DMS79 (cell line): ENCODE results near the gene NFASC.

ENCODE experiments used
- DNase-seq: peaks from one replicate; lab custom pipeline; 2025; lab: John Stamatoyannopoulos, UW

Gene NFASC

DNA sequence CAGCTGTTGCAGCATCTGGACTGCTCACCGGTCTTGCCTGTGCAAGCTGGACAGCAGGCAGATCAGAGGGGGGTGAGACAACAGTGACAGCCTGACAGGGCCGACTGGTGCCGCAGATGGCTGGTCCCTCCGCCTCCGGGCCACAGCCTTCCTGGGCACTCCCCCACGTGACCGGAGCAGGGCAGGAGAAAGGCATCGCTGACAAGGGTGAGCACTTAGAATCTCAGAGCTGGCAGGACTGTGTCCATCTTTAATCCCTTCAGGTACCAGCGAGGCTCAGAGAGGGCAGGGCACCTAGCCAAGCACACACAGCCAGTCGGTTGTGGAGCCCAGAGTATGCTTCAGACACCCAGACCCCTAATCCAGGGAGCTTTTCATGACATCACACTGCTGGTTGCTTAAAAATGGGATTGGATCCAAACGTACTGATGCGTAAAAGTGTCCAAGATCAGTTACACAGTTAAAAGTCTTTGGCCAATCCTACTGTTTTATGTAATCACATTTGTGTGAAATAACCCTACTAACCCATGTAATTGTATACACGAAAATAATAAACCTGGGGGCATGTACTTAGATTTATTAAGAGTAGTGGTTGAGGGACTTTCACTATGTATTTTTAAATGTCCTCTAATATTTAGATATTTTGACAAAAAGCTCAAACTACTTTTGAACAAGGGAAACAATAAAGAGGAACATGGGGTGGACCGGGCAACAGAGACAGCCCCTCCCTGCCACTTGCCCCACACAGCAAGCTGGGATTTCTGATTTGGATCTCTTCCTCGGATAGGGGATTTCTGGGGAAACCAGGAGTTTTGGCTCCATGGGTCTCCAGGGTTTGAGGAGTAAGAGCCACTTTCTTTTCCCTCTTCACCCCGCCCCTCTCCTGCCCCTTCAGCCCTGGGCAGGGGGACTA, 171.6 kb downstream of the NFASC start:
- DNase-seq: no peak

DNA sequence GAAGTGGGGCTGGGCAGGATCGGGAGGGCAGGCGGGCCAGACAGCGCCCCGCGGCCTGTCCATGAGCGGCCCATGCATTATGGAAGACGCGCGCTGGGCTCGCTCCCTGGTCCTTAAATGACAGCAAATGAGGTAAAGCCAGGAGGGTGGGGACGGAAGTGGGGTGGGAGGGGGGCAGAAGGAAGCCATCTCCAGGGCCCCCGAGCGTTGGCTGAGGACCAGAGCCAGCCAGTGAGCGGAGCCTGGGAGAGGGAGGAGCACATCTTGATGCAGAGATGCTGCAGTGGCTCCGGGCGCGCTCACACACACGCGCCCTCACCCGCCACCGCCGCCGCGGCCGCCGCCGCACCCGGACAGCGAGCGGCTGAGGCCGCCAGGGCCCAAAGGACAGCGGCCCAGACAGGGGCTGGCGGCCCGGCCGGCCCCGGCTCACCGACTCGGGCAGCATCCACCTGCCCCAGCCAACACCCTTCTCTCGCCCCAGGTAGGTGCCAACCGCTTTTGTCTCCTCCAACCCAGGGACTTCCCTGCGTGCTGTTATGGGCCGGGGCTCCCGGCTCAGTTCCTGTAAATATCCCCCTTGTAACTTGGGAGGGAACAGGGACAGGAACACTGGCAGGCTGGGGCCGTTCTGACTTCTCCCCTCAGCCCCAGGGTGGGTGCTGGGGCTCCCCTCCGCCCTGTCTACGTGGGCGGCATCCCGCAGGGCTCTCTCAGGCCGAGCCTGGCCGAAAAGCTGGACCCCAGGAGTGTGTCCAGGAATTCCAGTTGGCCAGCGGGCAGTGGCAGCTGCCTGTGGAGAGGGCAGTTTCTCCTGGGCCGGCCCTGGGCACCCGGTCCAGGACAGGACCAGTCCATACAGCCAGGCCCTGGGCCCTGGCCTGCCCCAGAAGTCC, 172.5 kb downstream of the NFASC start, which contains the start of gene CNTN2:
Gene CNTN2 (plus strand): TSS at position 302 of the 896 bp plus-strand sequence. CDS start 9,974 bp downstream, outside the sequence.
- DNase-seq: peak; percentile 33

DNA sequence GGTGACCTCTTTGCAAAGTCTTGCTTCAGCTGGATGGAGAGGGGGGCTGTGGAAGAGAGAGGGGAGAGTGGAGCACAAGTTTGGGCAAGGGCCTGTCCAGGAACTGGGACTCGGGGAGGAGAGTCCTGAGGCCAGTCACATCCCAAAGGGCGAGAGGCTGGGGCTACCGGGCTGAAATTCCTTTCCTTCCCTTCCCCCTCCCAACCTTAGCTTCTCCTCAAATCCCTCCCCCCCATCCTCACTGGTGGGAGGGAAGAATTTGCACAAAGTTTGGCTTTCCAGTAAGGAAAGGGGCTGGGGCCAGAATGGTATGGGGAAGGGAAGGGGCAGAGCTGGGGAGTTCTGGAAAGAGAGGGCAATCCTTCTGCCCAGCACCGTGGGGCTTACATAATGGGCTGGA, 173.2 kb downstream of the NFASC start:
- DNase-seq: no peak

DNA sequence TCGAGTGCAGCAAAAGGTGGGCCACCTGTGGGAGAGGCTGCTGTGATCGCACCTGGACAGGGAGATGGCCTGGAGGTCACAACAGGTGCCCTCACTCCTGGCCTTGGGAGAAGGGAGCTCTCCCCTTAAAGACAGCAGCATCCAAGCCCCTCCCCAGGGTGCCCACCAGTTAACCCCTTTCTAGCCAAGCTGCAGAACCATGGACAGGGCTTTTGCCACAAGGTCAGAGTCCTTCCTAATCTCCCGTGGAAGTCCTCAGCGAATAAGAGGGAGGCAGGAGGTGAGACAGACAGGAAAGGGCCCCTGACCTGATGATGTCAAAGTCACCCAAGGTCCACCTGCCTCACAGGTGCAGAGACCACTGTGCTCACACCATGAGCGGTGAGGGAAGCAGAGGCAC, 174.1 kb downstream of the NFASC start:
- DNase-seq: no peak

DNA sequence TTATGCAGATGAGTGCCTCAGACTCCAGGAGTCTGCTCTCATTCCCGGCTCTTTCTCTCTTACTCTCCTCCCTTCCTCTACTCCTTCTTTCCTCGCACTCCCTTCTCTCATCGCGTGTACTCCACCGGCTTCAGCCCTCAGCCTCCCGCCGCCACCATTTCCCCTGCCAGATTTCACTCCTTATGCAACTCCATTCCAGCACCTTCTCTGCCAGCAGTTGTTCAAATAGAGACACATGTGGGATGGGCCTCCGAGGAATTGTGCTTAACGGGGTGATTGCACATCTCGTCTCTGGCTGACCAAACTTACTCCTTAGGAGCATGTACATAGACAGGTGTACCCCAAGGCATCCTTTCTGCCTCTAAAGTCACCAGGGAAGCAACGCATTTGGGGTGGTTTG, 174.5 kb downstream of the NFASC start:
- DNase-seq: no peak

DNA sequence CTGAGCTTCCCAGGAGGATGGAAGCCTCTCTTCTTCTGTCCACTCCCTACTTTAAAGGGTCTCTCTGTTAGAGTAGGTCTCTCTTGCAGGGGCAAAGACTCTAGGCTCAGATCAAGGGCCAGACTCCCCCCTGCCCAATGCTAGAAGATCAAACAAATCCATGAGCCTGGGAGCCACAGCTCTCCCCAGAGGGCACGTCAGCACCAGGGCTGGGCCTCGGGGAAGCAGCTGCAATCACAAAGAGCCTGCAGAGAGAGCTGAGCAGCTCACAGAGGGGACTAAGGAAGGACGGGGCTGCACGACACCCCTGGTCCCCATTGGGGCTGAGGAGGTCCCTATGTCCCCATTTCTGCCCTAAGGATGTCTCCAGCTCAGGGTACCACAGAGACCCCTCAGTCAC, 176.2 kb downstream of the NFASC start:
- DNase-seq: no peak

DNA sequence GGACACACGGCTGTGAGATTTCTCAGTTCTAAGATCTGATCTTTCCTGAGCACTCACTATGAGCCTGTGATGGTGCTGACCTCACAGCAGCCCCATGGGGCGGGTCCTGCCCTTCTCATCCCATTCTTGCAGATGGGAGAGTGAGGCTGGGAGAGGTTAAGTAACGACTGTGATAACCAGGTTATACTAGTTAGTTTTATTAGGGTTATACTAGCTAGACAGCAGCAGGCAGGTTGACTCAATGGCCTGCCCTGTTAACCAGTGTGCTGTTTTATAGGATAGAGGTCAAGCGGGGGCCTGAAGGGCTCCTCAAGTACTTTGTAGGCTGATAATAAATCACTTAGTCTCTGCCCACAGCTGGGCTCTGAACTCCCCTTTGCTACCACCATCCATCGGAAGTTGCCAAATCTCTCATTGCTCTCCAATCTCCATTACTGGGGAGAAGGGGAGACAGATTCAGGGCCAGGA, 177.1 kb downstream of the NFASC start:
- DNase-seq: no peak

DNA sequence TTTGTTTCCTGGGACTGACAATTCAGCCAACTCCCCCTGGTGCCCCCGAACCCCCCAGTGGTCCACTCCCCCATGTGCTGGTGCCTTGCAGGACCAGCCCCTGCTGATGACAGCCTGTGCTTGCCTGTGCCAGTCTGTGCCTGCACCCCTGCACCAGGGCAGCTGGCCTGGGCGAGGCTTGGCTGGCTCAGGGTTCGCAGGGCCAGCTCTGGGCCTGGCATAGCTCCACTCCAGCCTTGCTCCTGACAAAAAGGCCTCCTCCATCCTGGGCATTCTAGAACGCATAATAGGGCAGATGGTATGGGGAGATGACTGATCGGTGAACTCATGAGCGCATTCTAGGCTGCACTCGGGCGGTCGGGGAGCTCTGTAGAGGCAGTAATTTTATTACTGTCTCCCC, 177.7 kb downstream of the NFASC start:
- no peak for DNase-seq

DNA sequence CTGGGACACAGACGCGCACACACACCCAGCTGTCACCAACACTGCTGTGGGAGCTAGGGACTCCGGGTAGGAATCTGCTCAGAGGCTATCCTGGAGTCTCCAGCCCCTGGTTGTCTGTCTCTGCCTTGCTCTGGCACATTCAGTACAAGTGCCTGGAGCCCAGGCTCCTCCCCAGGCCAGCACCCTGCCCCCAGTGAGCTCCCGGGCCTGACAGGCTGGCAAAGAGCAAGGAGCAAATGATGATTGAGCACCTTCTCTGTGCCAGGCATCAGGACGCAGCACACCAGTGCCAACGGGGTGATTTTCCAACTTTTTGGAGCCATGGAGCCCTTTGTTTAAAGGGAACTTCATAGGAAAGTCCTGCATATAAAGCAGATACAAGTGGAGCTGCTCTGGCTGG, 178.8 kb downstream of the NFASC start:
- DNase-seq: no peak

DNA sequence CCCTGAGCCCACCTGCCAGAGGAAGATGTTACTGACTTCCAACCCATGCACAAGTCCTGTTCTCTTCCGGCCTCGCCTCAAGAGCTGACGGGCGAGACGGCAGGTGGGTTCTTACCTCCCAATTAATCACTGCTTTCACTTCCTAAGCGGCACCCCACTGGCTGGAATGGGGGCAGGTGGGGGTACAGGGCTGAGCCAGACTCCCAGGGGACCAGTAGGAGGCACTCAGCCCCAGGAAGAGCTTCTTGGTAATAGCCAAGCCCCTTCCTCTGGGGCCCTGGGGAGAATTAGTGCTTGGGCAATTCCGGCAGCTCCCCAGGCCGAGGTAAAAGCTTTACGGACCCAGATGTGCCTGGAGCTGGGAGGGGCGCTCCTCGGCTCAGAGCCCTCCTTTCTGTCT, 182.0 kb downstream of the NFASC start:
- no peak for DNase-seq

DNA sequence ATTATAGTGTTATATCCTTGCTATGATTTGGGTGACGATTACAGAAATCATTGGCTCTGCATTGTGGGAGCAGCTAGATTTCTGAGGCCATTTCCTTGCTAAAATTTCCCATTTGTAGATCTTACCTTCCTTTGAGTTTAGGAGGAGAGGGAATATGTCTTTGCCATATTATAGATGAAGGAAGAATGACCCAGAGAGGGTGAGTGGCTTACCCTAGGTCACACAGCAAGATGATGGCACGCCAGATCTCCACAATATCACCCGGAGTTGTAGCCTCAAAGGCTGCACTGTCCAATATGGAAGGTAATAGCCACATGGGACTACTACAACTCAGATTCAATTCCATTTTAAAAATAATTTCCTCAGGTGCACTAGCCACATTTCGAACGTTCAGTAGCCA, 182.6 kb downstream of the NFASC start:
- DNase-seq: no peak

DNA sequence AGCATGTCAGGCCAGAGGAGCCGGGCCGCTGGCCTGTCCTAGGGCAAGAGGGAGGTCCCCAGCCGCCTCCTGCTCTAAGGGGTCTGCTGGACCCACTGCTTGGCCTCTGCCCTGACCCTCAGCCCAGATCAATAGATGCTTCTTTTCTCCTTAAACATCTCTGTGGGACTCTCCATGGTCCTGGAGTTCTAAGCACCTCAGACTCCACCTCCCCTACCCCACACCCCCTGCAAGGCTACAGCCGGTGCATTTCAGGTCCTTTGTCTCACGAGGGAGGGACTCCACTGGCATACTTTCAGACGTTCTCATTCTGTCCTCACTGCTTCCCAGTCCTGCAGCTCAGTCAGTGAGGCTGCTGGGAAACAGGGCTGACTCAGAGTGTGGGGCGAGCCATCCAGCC, 183.4 kb downstream of the NFASC start:
- DNase-seq: no peak

DNA sequence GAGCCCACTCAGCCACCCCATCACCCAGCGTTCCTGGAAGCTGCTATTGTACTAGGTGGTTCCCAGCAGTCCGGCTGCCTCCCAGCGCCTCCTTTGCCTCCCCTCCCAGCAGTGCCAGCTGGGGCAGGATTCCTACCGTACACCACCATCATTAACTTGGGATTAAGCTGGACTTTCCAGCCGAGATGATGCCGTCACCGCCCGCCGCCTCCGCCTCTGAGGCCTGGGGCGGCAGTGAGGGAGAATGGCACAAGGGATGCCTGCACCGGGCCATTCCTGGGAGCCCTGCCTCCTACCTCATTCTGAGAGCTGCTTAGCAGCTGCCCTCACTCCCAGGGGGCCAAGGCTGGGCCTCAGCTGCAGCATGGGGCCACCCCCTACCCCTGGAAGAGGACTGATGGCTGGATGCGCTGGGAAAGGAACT, 185.5 kb downstream of the NFASC start:
- DNase-seq: no peak

DNA sequence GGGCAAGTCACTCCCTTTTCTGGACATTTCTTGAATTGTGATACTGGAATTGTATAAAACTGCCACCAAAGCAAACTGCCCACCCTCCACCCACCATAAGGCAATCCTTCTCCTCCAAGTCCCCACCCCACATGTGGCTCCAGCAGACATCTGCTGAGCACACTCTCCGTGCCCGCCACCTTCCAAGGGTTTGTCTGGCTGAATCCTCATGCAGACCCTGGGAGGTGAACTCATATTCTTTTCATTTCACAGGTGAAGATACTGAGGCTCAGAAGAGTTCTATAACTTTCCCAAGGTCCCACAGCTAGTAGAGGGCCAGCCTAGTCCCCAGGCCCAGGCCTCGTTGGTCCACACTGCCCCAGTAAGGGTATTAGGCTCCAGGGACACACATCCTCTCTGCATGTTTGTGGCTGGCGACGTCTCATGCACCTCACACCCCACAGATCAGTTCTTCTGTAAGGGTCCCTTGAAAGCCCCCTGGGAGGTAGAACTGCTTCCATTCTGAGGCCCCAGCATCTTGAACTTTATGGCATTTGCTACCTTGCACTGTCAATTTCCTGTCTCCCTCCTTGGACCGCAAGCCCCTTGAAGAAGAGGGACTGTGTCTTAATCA, 186.4 kb downstream of the NFASC start:
- DNase-seq: no peak

DNA sequence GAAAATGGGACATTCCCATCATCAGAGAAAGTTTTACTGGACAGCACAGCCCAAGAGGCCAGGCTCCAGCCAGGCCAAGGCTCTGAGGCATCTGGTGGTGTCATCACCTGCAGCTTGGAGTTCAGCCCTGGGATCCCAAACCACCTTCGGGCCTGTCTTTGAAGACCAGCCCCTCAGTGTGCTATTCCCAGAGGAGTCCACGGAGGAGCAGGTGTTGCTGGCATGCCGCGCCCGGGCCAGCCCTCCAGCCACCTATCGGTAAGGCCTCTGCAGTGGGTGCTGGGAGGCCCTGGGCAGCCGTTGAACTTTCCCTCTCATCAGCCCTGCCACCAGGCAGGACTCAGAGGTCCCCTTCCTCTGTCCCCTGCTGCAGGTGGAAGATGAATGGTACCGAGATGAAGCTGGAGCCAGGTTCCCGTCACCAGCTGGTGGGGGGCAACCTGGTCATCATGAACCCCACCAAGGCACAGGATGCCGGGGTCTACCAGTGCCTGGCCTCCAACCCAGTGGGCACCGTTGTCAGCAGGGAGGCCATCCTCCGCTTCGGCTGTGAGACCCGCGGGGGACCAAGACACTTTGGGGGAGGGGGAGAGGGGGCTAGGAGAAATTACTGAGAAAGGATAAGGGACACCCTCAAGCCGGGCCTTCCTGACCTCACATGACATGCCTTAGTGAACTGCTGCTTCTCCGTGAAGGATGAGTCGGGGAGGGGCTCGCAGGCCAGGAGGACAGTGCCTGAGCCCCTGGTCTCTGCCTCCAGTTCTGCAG, 187.3 kb downstream of the NFASC start:
- DNase-seq: no peak

DNA sequence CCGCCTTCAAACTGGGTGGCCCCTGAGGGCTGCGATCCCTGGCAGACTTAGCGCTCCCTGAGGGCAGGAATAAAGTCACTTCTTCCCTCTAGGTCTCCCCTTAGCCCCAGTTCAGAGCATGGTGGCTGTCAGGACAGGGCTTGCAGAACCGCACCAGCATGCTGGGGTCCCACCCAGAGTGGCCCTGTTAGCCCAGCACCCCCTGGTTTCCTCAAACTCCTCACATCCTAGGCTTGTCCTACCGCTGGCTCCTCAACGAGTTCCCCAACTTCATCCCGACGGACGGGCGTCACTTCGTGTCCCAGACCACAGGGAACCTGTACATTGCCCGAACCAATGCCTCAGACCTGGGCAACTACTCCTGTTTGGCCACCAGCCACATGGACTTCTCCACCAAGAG, 188.2 kb downstream of the NFASC start:
- DNase-seq: no peak

DNA sequence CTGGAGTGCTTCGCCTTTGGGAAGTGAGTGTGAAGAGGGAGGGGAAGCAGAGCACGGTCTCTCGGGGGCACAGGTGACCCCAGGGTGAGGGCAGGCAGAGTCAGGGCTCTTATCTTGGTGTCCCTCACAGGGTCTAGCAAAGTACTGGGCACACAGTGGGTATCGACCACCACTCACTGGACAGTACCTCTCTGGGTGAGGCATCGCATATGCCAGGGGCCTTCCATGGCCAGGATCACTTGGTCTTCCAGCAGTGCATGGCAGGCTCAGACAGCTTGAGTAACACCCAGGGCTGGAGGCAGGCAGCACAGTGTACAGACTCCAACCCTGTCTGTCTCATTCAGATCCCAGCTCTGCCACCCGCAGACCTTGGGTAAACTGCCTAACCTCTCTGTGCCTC, 189.0 kb downstream of the NFASC start:
- no peak for DNase-seq

DNA sequence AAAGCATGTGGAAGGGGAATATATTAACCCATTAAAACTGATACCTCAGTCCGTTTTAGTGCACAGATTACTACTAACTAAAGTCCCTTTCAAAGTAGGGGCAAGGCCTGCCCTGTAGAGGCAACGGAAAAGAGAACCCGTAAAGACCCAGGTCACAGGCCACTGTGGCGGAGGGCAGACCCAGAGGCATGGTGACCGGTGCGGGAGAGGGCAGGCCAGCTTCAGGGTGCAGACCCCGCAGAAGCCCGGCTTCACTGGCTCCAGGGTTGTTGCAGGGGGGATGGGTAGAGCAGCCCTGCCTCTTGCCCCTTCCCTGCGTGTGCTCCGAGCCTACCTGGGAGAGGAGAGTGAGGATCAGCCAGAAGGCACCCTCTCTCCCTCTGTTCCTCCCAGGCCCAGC, 190.1 kb downstream of the NFASC start:
- no peak for DNase-seq

DNA sequence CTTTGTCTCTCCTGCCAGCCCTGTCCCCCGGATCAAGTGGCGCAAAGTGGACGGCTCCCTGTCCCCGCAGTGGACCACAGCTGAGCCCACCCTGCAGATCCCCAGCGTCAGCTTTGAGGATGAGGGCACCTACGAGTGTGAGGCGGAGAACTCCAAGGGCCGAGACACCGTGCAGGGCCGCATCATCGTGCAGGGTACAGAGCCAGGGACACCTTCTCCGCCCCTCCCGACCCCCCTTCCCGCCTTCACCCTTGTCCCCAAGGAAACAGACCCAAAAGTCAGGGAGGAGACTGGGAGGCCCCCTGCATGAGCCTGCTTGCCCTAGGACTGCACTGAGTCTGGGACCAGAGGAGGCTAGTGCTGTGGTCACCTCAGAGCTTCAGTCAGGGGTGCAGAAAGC, 190.6 kb downstream of the NFASC start:
- no peak for DNase-seq

DNA sequence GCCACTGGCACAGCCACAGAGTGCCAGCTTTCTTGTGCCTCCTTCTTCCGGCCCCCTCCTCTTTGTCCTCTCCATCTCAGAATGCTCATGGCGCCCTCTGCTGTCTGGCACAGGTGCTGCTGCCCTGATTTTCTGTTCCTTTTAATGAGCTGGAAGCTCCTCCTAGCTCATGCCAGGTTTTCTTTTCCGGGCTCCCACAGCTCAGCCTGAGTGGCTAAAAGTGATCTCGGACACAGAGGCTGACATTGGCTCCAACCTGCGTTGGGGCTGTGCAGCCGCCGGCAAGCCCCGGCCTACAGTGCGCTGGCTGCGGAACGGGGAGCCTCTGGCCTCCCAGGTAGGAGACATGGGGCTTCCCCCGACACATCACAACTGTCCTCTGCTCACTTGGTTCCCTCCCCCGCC, 191.0 kb downstream of the NFASC start:
- DNase-seq: peak; percentile 62

DNA sequence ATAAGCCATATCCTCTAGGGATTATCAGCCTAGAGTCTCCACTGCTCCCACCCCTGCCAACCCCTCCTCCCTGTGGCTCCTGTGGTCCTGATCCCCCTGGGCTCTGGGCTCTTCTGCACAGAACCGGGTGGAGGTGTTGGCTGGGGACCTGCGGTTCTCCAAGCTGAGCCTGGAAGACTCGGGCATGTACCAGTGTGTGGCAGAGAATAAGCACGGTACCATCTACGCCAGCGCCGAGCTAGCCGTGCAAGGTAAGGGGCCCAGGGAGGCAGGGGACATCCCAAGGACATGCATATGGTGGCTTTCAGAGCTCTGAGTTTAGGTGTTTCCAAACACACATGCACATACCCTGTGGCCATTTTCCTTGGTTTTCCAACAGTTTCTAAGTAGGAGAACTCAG, 191.7 kb downstream of the NFASC start:
- no peak for DNase-seq

DNA sequence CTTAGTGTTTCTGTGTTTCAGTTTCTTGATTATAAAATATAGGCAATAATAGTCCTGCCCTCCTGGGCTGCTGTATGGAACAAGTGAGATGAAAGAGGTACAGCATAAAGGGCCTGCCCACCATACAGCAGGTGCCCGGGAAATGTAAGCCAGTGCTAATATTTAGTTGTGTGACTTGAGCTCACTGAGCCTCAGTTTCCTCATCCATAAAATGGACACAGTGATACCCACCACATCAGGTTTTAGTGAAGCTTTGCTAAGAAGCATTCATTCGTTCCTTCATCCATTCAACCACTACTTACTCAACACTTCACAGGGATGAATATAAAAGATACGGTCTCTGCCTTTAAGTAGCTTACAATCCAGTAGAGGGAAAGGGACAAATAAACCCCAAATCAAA, 192.2 kb downstream of the NFASC start:
- no peak for DNase-seq
